K562 (cell line): ENCODE data around the gene SLAMF9. TPM values are rescaled to one million over a fixed set of nuclear protein-coding genes. Genes with fewer than 3 reads are reported as not detected.

Source experiments
- ASH1L ChIP-seq: fragments of 450-650 bp; IDR thresholded peaks from 2 replicates; pipeline ENCODE4 v1.6.1; 2018; ENCODE audit warnings: borderline replicate concordance, mild to moderate bottlenecking, low read depth; ENCODE audit not compliant: partially characterized antibody
- ATF7 ChIP-seq: fragments of 450-650 bp; IDR thresholded peaks from 2 replicates; pipeline ENCODE4 v1.7.1; 2014; ENCODE audit warnings: mild to moderate bottlenecking, moderate library complexity
- CREB1 ChIP-seq, 2 experiments: sonication (generic) in 1 of 2; formaldehyde crosslinking in 1 of 2; IDR thresholded peaks; 2 replicates each; pipeline versions ENCODE4 v1.6.1 to v1.8.0; 2012 to 2022; ENCODE audit warnings: inconsistent platforms in 1 of 2, mild to moderate bottlenecking in 1 of 2, missing genetic modification reagents in 1 of 2, moderate library complexity in 1 of 2
- E2F4 ChIP-seq: sonication (generic); formaldehyde crosslinking; IDR thresholded peaks from 2 replicates; pipeline ENCODE4 v1.8.0; 2022; ENCODE audit warnings: mild to moderate bottlenecking, low read depth, missing genetic modification reagents
- E2F5 ChIP-seq: sonication (generic); formaldehyde crosslinking; IDR thresholded peaks from 2 replicates; pipeline ENCODE4 v1.8.0; 2022; ENCODE audit warnings: mild to moderate bottlenecking, missing genetic modification reagents
- IRF9 ChIP-seq: fragments of 450-650 bp; IDR thresholded peaks from 2 replicates; pipeline ENCODE4 v1.6.1; 2016; ENCODE audit warnings: missing biosample characterization, missing genetic modification characterization
- KDM4B ChIP-seq, 2 experiments: fragments of 450-650 bp in 1 of 2; sonication (generic) in 1 of 2; IDR thresholded peaks; 2 replicates each; pipeline ENCODE4 v1.6.1; 2016 to 2017; ENCODE audit warnings: borderline replicate concordance in 2 of 2, antibody characterized with exemption in 1 of 2, low read depth in 1 of 2, mild to moderate bottlenecking in 1 of 2
- KLF16 ChIP-seq: IDR thresholded peaks from 2 replicates; pipeline ENCODE4 v1.6.1; 2016; ENCODE audit warnings: antibody characterized with exemption
- SRSF3 ChIP-seq: fragments of 200-400 bp; formaldehyde crosslinking; IDR thresholded peaks from 2 replicates; pipeline ENCODE4 v1.6.1; 2016; ENCODE audit warnings: mild to moderate bottlenecking, low read length, moderate library complexity; ENCODE audit not compliant: insufficient read depth
- WHSC1 ChIP-seq: IDR thresholded peaks from one replicate; pipeline ENCODE4 v1.6.1; 2012; ENCODE audit warnings: low read length, control low read depth, inconsistent platforms
- ZKSCAN3 ChIP-seq: fragments of 250-450 bp; sonication (Bioruptor Pico); IDR thresholded peaks from 2 replicates; pipeline ENCODE4 v1.4.0; 2020
- ZNF133 ChIP-seq: fragments of 250-450 bp; sonication (Bioruptor Pico); IDR thresholded peaks from 2 replicates; pipeline ENCODE4 v1.4.0; 2020; ENCODE audit warnings: mild to moderate bottlenecking
- ZNF318 ChIP-seq, 2 experiments: fragments of 450-650 bp; IDR thresholded peaks; 2 replicates each; pipeline ENCODE4 v1.6.1; 2016; ENCODE audit warnings: mild to moderate bottlenecking in 2 of 2, borderline replicate concordance in 1 of 2, low read depth in 1 of 2, moderate library complexity in 1 of 2
- ZNF436 ChIP-seq: fragments of 250-450, 450-650 bp; sonication (Bioruptor Pico); formaldehyde crosslinking; IDR thresholded peaks from 2 replicates; pipeline ENCODE4 v1.7.0; 2020; ENCODE audit warnings: mild to moderate bottlenecking
- ZNF584 ChIP-seq: fragments of 200-800 bp; sonication (Bioruptor generic); IDR thresholded peaks from 2 replicates; pipeline ENCODE4 v1.6.1; 2016; ENCODE audit warnings: low read depth, mild to moderate bottlenecking, missing genetic modification characterization, missing compliant biosample characterization
- ZNF717 ChIP-seq: fragments of 250-450 bp; sonication (Bioruptor Pico); IDR thresholded peaks from 2 replicates; pipeline ENCODE4 v1.5.0; 2021
- polyA plus RNA-seq, 8 experiments: library from polyadenylated mRNA; depleted of rRNA in 4 of 8; stranded (reverse) in 5 of 8; unstranded in 3 of 8; fragments of >200 nt; fragmentation: Nextera tagmentation in 2 of 8; fragmentation: Illumina TruSeq in 1 of 8; extraction: Ambion mirVana in 2 of 8; extraction: Trizol in 1 of 8; gene quantifications; 2 replicates each; pipeline versions ENCODE4 v1.2.1 to v1.2.3, GENCODE V29; 2011 to 2014; ENCODE audit warnings: inconsistent platforms in 1 of 8, missing spikeins in 1 of 8
- total RNA-seq, 7 experiments: library from RNA; depleted of rRNA in 6 of 7; stranded (reverse); fragments of >200 nt in 6 of 7; fragmentation: Illumina TruSeq in 2 of 7; extraction: Trizol in 2 of 7; gene quantifications; 2 replicates each; pipeline versions ENCODE4 v1.2.1 to v1.2.3, GENCODE V29; 2011 to 2021; ENCODE audit warnings: low replicate concordance in 1 of 7

Gene SLAMF9
- total and polyA plus RNA-seq, 9 of the 15 experiments (the other 6 are each of a cell fraction or from before 2014, with no cell fraction given) = 0.13 to 0.21 TPM; not detected in 7

GRCh38 chr1:159924025-159924790 is 29.8 kb downstream of the SLAMF9 start (continued):
- peak in 1 of 2 experiments; percentile 53; a peak in 1 of 4 replicates for TF ChIP-seq ZNF318 (IDR thresholded peaks at IDR 0.05; ENCODE audit: borderline replicate concordance in 1 of 2, low read depth in 1 of 2)
- no peak for TF ChIP-seq ZKSCAN3 (CRISPR knock-in tag)
- no peak for TF ChIP-seq SRSF3
- TF ChIP-seq ZNF584 (CRISPR knock-in tag) = peak; percentile 6; the same call in 1 of the 2 replicates
- no peak for TF ChIP-seq ZNF133
- peak; percentile 74 for TF ChIP-seq CREB1 (IDR thresholded peaks at IDR 0.05)
- TF ChIP-seq CREB1 (CRISPR knock-in tag; IDR thresholded peaks at IDR 0.05) = peak; percentile 81
- peak; percentile 53; the same call in 1 of the 2 replicates for TF ChIP-seq KLF16
- no peak for TF ChIP-seq WHSC1
- no peak for TF ChIP-seq IRF9
- TF ChIP-seq ZNF717 (CRISPR knock-in tag) = no peak
- no peak for TF ChIP-seq E2F5 (CRISPR knock-in tag)
- TF ChIP-seq KDM4B (IDR thresholded peaks at IDR 0.05; ENCODE audit: borderline replicate concordance in 2 of 2, low read depth in 1 of 2) = 0 out of 4 replicates have a peak, but pooled peaks of 1 of the 2 experiments have one; percentile 17
- TF ChIP-seq ATF7 = peak; percentile 86
- TF ChIP-seq ZNF436 (CRISPR knock-in tag) = no peak
- no peak for TF ChIP-seq ASH1L
- no peak for TF ChIP-seq E2F4 (CRISPR knock-in tag)
